Peyer's patch (tissue), 4 donors: ENCODE data around the gene SMYD4.

Source experiments
- CTCF ChIP-seq, 6 experiments: fragments of 450-650 bp in 4 of 6; fragments of 200-600 bp in 2 of 6; sonication (generic) in 1 of 6; IDR thresholded peaks; one replicate each; pipeline ENCODE4 v1.5.1; 2017 to 2019; ENCODE audit warnings: antibody characterized with exemption in 6 of 6, mild to moderate bottlenecking in 3 of 6, moderate library complexity in 1 of 6
- POLR2A ChIP-seq, 2 donors: fragments of 450-650 bp; IDR thresholded peaks; one replicate each; pipeline ENCODE4 v1.5.1; 2017; ENCODE audit warnings: antibody characterized with exemption in 2 of 2, mild to moderate bottlenecking in 2 of 2, moderate library complexity in 2 of 2

- TF ChIP-seq CTCF (IDR thresholded peaks at IDR 0.05) = no peak
- TF ChIP-seq POLR2A (IDR thresholded peaks at IDR 0.05) = no peak
These were observed 75.8 kb downstream of the SMYD4 start for GRCh38 chr17:1753767-1754429.
